ENCODE data around the gene CDK6. TPM values are rescaled to one million over a fixed set of nuclear protein-coding genes. Genes with fewer than 3 reads are reported as not detected.

CDK6 gene
- total RNA-seq, 4 donors from 2014 or later = 22.2 to 45.4 (median 36.4) TPM

- Histone ChIP-seq H3K27me3 (no peaks in the 10 kb centered on the region), H3K4me3 (no peak overlapping the region), H3K36me3 (no peaks in the 10 kb centered on the region), H3K27ac (replicated peaks in 1 of 4) (no peak overlapping the region), H3K4me1 (no peaks in the 10 kb centered on the region), H3K9me3 (peaks cover 0 to 9% (median 3%) of the 10 kb centered on the region in 4 donors)
- no peak for DNase-seq (ENCODE audit: extremely low spot score)
- no peak for TF ChIP-seq POLR2A (IDR thresholded peaks at IDR 0.05; ENCODE audit: low read depth)
- peak; percentile 24 to 41 (median 25) for TF ChIP-seq CTCF (IDR thresholded peaks at IDR 0.05)
- 90% methylated on average over 2 of the region's 2 CpGs for WGBS
- intact Hi-C loops (cut with DNase I) = loop anchor here (10.0 kb wide), 1 partner anchor 94 kb away; no protein-coding TSS in a partner anchor
Observed at GRCh38 chr7:92880212-92881090, 44.1 kb upstream of the CDK6 start.

GRCh38 chr7:92877367-92877766, 41.0 kb upstream of the CDK6 start:
- H3K9me3 ChIP-seq = peaks cover 0 to 3% (median 0%) of the 10 kb centered on the region in 4 donors
- TF ChIP-seq POLR2AphosphoS5 (IDR thresholded peaks at IDR 0.05) (no peak), POLR2A (IDR thresholded peaks at IDR 0.05; ENCODE audit: low read depth) (no peak), EP300 (IDR thresholded peaks at IDR 0.05) (no peak), CTCF (IDR thresholded peaks at IDR 0.05) (no peak)
- no peaks in the 10 kb centered on the region for H3K4me1 ChIP-seq
- no peak overlapping the region for H3K4me3 ChIP-seq
- DNase-seq (ENCODE audit: extremely low spot score) = no peak
- H3K27ac ChIP-seq (replicated peaks in 1 of 4) = no peak overlapping the region
- 79% methylated on average over 1 of the region's 1 CpG for WGBS
- intact Hi-C loops (cut with DNase I) = no loop called here
- H3K27me3 ChIP-seq = no peaks in the 10 kb centered on the region
- H3K36me3 ChIP-seq = no peaks in the 10 kb centered on the region

- Histone ChIP-seq H3K4me1 (no peaks in the 10 kb centered on the region), H3K27me3 (no peaks in the 10 kb centered on the region), H3K9me3 (no peaks in the 10 kb centered on the region), H3K27ac (replicated peaks in 1 of 4) (no peak overlapping the region), H3K4me3 (no peak overlapping the region), H3K36me3 (no peaks in the 10 kb centered on the region)
- TF ChIP-seq EP300 (IDR thresholded peaks at IDR 0.05) (no peak), POLR2AphosphoS5 (IDR thresholded peaks at IDR 0.05) (no peak), CTCF (IDR thresholded peaks at IDR 0.05) (no peak), POLR2A (IDR thresholded peaks at IDR 0.05; ENCODE audit: low read depth) (no peak)
- 63% methylated on average over 1 of the region's 1 CpG for WGBS
- intact Hi-C loops (cut with DNase I) = no loop called here
- no peak for DNase-seq (ENCODE audit: extremely low spot score)
Observed at GRCh38 chr7:92876836-92877235, 40.5 kb upstream of the CDK6 start.

GRCh38 chr7:92875719-92876118, 39.3 kb upstream of the CDK6 start:
- Histone ChIP-seq H3K4me1 (no peaks in the 10 kb centered on the region), H3K36me3 (no peaks in the 10 kb centered on the region), H3K9me3 (no peaks in the 10 kb centered on the region), H3K4me3 (no peak overlapping the region), H3K27me3 (no peaks in the 10 kb centered on the region), H3K27ac (replicated peaks in 1 of 4) (no peak overlapping the region)
- 90% methylated on average over 2 of the region's 2 CpGs for WGBS
- intact Hi-C loops (cut with DNase I) = no loop called here
- TF ChIP-seq POLR2A (IDR thresholded peaks at IDR 0.05; ENCODE audit: low read depth) = no peak
- TF ChIP-seq POLR2AphosphoS5 (IDR thresholded peaks at IDR 0.05) = no peak
- TF ChIP-seq CTCF (IDR thresholded peaks at IDR 0.05) = no peak
- no peak for TF ChIP-seq EP300 (IDR thresholded peaks at IDR 0.05)
- DNase-seq (ENCODE audit: extremely low spot score) = no peak
